GM21390 (cell line): ENCODE data around the gene ARHGAP22.

Experiments used
- ATAC-seq: cut with Tn5 transposase; IDR thresholded peaks from one replicate; pipeline ENCODE4 v1.9.1; 2021; ENCODE audit not compliant: unreplicated experiment

Gene ARHGAP22

GRCh38 chr10:48607356-48608278 lies 2.7 kb upstream of the ARHGAP22 start:
- peak; percentile 7 for ATAC-seq

GRCh38 chr10:48606530-48607355 lies 1.9 kb upstream of the ARHGAP22 start:
- no peak for ATAC-seq

GRCh38 chr10:48605786-48606529 lies 1.1 kb upstream of the ARHGAP22 start:
- no peak for ATAC-seq

- ATAC-seq = no peak
Observed at GRCh38 chr10:48604039-48604990, 558 bp downstream of the ARHGAP22 start.

GRCh38 chr10:48603421-48604038 lies 1.3 kb downstream of the ARHGAP22 start:
- ATAC-seq = no peak

- no peak for ATAC-seq
Observed at GRCh38 chr10:48602401-48603135, 2.3 kb downstream of the ARHGAP22 start.

GRCh38 chr10:48601789-48602188 lies 3.1 kb downstream of the ARHGAP22 start:
- no peak for ATAC-seq

GRCh38 chr10:48600645-48601505 lies 4.0 kb downstream of the ARHGAP22 start:
- no peak for ATAC-seq

- no peak for ATAC-seq
Observed at GRCh38 chr10:48599830-48600134, 5.1 kb downstream of the ARHGAP22 start.

- no peak for ATAC-seq
Observed at GRCh38 chr10:48598936-48599829, 5.7 kb downstream of the ARHGAP22 start.

GRCh38 chr10:48598243-48598935 lies 6.5 kb downstream of the ARHGAP22 start:
- ATAC-seq = no peak

- no peak for ATAC-seq
Observed at GRCh38 chr10:48595539-48595932, 9.3 kb downstream of the ARHGAP22 start.

- ATAC-seq = no peak
Observed at GRCh38 chr10:48594803-48595538, 9.9 kb downstream of the ARHGAP22 start.

GRCh38 chr10:48594371-48594770 lies 10.5 kb downstream of the ARHGAP22 start:
- no peak for ATAC-seq

- no peak for ATAC-seq
Observed at GRCh38 chr10:48592346-48592745, 12.5 kb downstream of the ARHGAP22 start.

- ATAC-seq = no peak
Observed at GRCh38 chr10:48590945-48591344, 13.9 kb downstream of the ARHGAP22 start.
